Activated naive CD8-positive, alpha-beta T cell treated with anti-CD3 and anti-CD28 coated beads, Interleukin-2, amount 50 U/mL, for 24 hours (primary cell): ENCODE results near the gene PNMA6E.
"Not testable (repeated sequence)": the region's sequence is repeated elsewhere in the genome, so short reads cannot be mapped to it uniquely, and the experiment has no call there.

Experiments used
- ATAC-seq: fragments of 150-1000 bp; cut with Tn5 transposase; one replicate; pipeline ENCODE4 v1.10.0; 2021
- DNase-seq: peaks from one replicate; pipeline ENCODE4 v3.0.0; 2021
- H3K27ac Mint-ChIP-seq: one replicate; pipeline ENCODE4 v1.8.0; 2021; ENCODE audit warnings: mild to moderate bottlenecking, mixed read lengths
- H3K27me3 Mint-ChIP-seq: one replicate; pipeline ENCODE4 v1.8.0; 2021; ENCODE audit warnings: mixed read lengths
- H3K36me3 Mint-ChIP-seq: one replicate; pipeline ENCODE4 v1.8.0; 2021; ENCODE audit warnings: low read depth, mixed read lengths
- H3K4me1 Mint-ChIP-seq: one replicate; pipeline ENCODE4 v1.8.0; 2021; ENCODE audit warnings: mixed read lengths
- H3K4me3 Mint-ChIP-seq: one replicate; pipeline ENCODE4 v1.8.0; 2021; ENCODE audit warnings: mild to moderate bottlenecking, moderate library complexity, mixed read lengths
- H3K9me3 Mint-ChIP-seq: one replicate; pipeline ENCODE4 v1.8.0; 2021; ENCODE audit warnings: mixed read lengths

PNMA6E gene

DNA sequence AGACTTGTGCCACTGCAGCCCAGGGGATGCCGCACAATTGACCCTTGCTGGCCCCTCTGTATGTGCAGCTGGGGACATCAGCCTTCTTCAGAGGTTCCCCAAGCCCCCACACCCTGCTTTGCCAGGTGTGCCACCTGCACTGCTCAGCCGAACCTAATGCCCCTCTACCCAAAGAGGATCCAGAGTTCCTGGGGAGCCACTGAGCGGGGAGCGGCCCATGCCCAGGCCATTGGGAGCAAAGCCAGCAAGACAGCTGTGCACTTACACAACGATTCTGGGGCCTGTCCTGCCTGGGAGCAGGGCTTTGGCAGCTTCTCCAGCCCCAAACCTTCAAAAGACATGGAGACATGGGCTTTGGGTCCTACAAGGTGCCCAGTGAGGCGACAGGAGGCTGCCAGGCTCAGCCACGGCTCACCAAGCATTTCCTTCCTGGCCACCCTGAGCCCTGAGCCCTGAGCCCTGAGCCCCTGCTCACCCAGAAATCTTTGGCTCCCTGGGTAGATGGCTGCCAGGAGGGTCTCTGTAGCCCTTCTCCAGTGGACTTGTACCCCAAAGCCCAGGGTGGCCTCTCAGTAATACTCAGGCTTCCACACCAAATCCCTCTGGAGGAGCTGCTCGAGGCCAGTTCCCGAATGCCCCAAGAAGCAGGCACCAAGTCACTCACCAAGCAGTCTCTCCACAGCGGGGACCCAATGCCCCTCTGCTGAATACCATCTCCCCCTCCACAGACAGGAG is 13.0 kb downstream of the PNMA6E start:
- no peak overlapping the region for H3K4me3 Mint-ChIP-seq
- no peaks in the 10 kb centered on the region for H3K9me3 Mint-ChIP-seq
- H3K27me3 Mint-ChIP-seq: no peaks in the 10 kb centered on the region
- no peak overlapping the region for H3K27ac Mint-ChIP-seq
- no peak for ATAC-seq
- no peaks in the 10 kb centered on the region for H3K36me3 Mint-ChIP-seq
- no peak for DNase-seq
- no peaks in the 10 kb centered on the region for H3K4me1 Mint-ChIP-seq

DNA sequence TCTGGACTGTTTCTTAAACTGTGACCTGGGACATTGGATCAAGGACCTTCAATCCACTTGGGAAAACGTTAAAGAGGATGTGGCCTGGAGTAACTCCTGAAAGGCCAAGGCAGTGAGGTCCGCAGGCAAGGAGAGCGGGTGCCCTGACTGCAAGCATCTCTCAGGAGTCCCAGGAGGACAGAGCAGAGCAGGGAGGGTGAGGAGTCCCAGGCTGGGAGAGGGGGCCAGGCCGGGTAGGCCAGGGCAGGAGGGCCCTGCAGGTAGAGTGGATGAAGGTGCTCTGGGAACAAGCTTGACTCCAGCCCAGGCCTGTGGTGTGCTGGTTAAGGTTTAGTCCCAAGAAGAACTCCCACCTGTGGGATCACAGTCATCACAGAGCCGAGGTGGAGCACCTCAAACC is 13.8 kb downstream of the PNMA6E start:
- H3K4me1 Mint-ChIP-seq: no peaks in the 10 kb centered on the region
- no peaks in the 10 kb centered on the region for H3K27me3 Mint-ChIP-seq
- no peak overlapping the region for H3K4me3 Mint-ChIP-seq
- ATAC-seq (no peak), DNase-seq (no peak)
- H3K9me3 Mint-ChIP-seq: no peaks in the 10 kb centered on the region
- H3K36me3 Mint-ChIP-seq: no peaks in the 10 kb centered on the region
- no peak overlapping the region for H3K27ac Mint-ChIP-seq

DNA sequence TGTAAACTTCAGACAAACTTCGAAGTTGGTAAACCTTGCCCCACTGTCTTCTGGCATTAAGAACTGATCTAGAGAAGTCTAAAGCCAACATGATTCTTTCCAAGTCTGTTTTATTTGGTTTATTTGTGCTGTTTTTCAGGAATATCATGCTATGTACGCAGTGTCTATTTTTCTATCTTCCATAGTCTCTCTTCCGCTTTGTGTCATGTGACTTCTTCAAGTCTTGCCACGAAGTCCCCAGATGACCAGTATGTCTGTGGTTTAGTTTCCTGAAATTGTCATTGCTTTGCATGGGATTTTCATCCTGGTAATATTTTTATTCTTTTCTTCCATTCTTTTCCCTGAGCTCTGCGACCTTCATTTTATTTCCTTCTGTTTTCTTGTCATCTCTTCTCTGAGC is 15.1 kb downstream of the PNMA6E start:
- H3K9me3 Mint-ChIP-seq: no peaks in the 10 kb centered on the region
- DNase-seq: no peak
- no peak overlapping the region for H3K27ac Mint-ChIP-seq
- no peak overlapping the region for H3K4me3 Mint-ChIP-seq
- ATAC-seq: no peak
- no peaks in the 10 kb centered on the region for H3K36me3 Mint-ChIP-seq
- no peaks in the 10 kb centered on the region for H3K27me3 Mint-ChIP-seq
- no peaks in the 10 kb centered on the region for H3K4me1 Mint-ChIP-seq

DNA sequence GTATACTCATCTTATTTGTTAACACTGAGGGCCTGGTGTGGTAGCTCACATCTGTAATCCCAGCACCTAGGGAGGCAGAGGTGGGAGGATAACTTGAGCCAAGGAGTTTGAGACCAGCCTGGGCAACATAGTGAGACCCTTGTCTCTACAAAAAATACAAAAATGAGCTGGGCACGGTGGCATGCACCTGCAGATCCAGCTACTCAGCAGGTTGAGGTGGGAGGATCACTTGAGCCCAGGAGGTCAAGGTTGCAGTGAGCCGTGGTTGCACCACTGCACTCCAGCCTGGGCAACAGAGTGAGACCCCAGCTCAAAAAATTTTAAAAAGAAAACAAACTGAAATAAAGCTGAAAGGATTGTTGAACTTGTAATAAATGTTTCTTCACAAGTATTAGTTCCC is 16.2 kb downstream of the PNMA6E start:
- not testable (repeated sequence) for H3K4me3 Mint-ChIP-seq, H3K36me3 Mint-ChIP-seq, H3K27me3 Mint-ChIP-seq, DNase-seq, H3K9me3 Mint-ChIP-seq, ATAC-seq, H3K4me1 Mint-ChIP-seq, H3K27ac Mint-ChIP-seq

DNA sequence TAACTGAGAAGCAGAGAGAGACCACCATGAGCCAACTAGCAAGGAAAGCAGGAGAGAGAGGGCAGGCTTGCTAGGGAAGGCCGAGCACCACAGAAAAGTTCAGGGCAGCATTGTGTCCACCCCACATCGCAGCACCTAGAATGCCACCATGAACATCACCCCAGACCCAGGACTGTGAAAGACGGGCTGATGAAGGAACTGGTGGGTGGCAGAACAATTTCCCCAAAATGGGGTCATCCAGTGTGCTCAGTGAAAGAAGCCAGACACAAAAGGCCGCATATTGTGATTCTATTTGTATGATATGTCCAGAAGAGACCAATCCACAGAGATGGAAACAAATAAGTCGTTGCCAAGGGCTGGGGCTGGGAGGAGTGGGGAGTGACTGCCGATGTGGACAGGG is 16.8 kb downstream of the PNMA6E start:
- Mint-ChIP-seq H3K4me1 (no peaks in the 10 kb centered on the region), H3K4me3 (no peak overlapping the region), H3K36me3 (no peaks in the 10 kb centered on the region), H3K27ac (no peak overlapping the region), H3K27me3 (no peaks in the 10 kb centered on the region), H3K9me3 (no peaks in the 10 kb centered on the region)
- ATAC-seq (no peak), DNase-seq (no peak)

GRCh38 chrX:153382563-153383482 is 18.3 kb downstream of the PNMA6E start:
- no peak overlapping the region for H3K27ac Mint-ChIP-seq
- H3K9me3 Mint-ChIP-seq: no peaks in the 10 kb centered on the region
- DNase-seq: no peak
- H3K4me1 Mint-ChIP-seq: no peaks in the 10 kb centered on the region
- H3K27me3 Mint-ChIP-seq: no peaks in the 10 kb centered on the region
- no peaks in the 10 kb centered on the region for H3K36me3 Mint-ChIP-seq
- no peak overlapping the region for H3K4me3 Mint-ChIP-seq
- no peak for ATAC-seq

DNA sequence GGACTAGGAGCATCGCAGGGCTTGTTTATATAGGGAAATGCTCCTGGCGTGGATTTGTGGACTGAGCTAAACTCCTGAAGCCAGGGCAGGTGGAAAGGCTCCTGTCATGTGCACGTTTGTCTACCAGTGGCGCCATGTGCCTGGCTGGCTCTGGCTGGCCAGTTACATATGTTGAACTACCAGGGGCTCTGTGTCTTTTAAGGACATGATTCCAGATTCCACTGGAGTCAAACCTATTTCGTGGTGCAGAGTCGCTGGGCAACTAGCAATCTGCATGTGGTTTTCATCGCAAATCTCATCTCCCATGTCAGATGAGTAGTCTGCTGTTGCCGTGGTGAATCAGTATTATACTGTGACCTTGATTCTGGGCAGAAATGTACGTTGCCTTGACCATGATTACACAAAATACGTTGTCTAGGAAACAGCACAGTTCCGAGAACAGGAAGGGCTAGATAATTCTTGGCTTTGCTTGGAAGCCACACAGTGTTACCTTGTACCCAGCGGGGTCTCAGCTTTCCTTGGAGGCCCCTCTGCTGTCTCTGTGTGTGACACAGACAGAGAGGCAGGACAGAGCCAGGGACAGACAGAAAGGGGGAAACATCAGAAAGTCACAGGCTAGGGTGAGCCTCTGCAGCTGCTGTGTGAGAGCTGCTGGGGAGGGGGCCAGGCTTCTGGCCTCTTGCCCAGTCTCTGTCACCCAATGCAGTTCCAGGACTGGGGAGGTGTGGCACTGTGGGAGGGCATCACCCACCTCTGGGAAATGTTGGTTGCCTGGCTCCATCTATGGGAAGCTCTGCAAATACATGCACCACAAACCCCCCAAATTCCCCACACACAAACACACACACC is 19.2 kb downstream of the PNMA6E start:
- H3K27me3 Mint-ChIP-seq: no peaks in the 10 kb centered on the region
- ATAC-seq (peak; percentile 54), DNase-seq (peak; percentile 6)
- H3K4me3 Mint-ChIP-seq: no peak overlapping the region
- H3K27ac Mint-ChIP-seq: no peak overlapping the region
- H3K9me3 Mint-ChIP-seq: no peaks in the 10 kb centered on the region
- no peaks in the 10 kb centered on the region for H3K4me1 Mint-ChIP-seq
- no peaks in the 10 kb centered on the region for H3K36me3 Mint-ChIP-seq

GRCh38 chrX:153380691-153381090 is 20.5 kb downstream of the PNMA6E start:
- no peak overlapping the region for H3K4me3 Mint-ChIP-seq
- no peaks in the 10 kb centered on the region for H3K9me3 Mint-ChIP-seq
- no peaks in the 10 kb centered on the region for H3K27me3 Mint-ChIP-seq
- no peak overlapping the region for H3K27ac Mint-ChIP-seq
- ATAC-seq: no peak
- DNase-seq: no peak
- no peaks in the 10 kb centered on the region for H3K4me1 Mint-ChIP-seq
- no peaks in the 10 kb centered on the region for H3K36me3 Mint-ChIP-seq

DNA sequence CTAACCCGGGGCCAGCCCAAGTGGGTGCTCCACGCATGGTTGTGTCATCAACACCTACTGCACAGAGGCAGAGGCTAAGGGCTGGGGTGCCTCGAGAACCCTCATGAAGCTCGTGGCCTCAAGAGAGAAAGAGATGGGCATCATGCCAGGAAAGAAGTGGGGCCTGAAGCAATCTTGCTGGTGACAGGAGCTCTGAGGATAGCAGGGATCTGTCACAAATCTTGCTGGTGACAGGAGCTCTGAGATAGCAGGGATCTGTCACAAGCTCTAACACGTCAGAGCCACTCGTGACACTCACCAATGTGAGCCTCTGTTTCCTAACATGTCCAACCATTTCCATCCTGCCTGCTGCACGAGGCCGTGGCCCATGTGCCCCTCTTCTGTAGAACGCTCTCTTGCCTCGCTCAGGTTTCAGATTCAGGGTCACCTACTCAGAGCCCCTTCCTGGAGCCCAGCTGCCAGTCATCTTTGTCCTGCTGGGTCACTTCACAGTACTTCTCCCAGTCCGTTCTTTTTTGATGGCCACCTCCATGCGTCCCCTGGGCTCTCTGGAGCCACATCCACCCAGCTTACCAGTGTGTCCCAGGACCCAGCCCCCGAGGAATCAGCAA is 21.1 kb downstream of the PNMA6E start:
- Mint-ChIP-seq H3K27ac (no peak overlapping the region), H3K36me3 (no peaks in the 10 kb centered on the region)

DNA sequence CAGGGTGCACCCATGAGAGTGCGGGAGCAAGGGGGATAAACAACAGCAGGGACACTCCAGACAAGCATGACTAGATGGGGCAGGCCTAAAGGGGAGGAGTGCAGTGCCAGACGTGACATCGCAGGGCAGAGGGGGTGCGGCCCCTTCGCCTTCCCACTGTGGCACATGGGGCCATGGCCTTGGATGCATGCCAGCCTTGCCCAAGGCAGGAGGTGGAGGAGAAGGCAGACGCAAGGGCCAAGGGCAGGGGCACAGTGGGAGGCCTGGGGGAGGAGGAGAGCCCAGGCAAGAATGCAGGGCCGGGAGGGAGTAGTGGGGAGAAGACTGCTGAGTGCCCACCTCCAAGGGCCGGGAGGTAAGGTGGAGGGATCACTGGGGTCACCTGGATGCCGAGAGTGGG is 21.6 kb downstream of the PNMA6E start:
- no peak overlapping the region for H3K4me3 Mint-ChIP-seq
- H3K4me1 Mint-ChIP-seq: no peaks in the 10 kb centered on the region
- no peaks in the 10 kb centered on the region for H3K27me3 Mint-ChIP-seq
- ATAC-seq (no peak), DNase-seq (no peak)
- no peak overlapping the region for H3K27ac Mint-ChIP-seq
- H3K36me3 Mint-ChIP-seq: no peaks in the 10 kb centered on the region
- no peaks in the 10 kb centered on the region for H3K9me3 Mint-ChIP-seq

More for the DNA sequence above, 21.1 kb downstream of the PNMA6E start:
- DNase-seq (no peak), ATAC-seq (no peak)
- Mint-ChIP-seq H3K27me3 (no peaks in the 10 kb centered on the region), H3K4me1 (no peaks in the 10 kb centered on the region), H3K4me3 (no peak overlapping the region), H3K9me3 (no peaks in the 10 kb centered on the region)

GRCh38 chrX:153378607-153379006 is 22.5 kb downstream of the PNMA6E start:
- Mint-ChIP-seq H3K27ac (no peak overlapping the region), H3K36me3 (no peaks in the 10 kb centered on the region), H3K4me1 (no peaks in the 10 kb centered on the region), H3K27me3 (no peaks in the 10 kb centered on the region), H3K4me3 (no peak overlapping the region), H3K9me3 (no peaks in the 10 kb centered on the region)
- ATAC-seq: no peak
- no peak for DNase-seq

DNA sequence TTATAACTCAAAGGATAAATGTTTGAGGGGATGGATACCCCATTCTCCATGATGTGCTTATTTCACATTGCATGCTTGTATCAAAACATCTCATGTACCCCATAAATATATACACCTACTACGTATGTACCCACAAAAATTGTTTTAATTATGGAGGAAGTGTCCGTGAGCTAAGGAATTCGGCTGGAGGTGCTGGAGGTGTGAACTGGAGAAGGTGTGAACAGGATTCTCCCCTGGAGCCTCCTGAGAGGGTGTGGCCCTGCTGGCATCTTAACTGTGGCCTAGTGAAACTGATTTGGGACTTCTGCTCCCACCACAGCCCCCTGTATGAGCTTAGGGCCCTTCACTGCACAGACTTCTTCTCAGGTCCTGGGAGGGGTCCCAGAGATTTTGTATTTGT is 23.4 kb downstream of the PNMA6E start:
- no peak overlapping the region for H3K4me3 Mint-ChIP-seq
- H3K36me3 Mint-ChIP-seq: no peaks in the 10 kb centered on the region
- H3K9me3 Mint-ChIP-seq: no peaks in the 10 kb centered on the region
- H3K4me1 Mint-ChIP-seq: no peaks in the 10 kb centered on the region
- H3K27me3 Mint-ChIP-seq: no peaks in the 10 kb centered on the region
- ATAC-seq (no peak), DNase-seq (no peak)
- H3K27ac Mint-ChIP-seq: no peak overlapping the region

- no peak overlapping the region for H3K27ac Mint-ChIP-seq
- no peaks in the 10 kb centered on the region for H3K36me3 Mint-ChIP-seq
- H3K9me3 Mint-ChIP-seq: no peaks in the 10 kb centered on the region
- DNase-seq: no peak
- no peaks in the 10 kb centered on the region for H3K27me3 Mint-ChIP-seq
- peaks cover 1% of the 10 kb centered on the region for H3K4me1 Mint-ChIP-seq
- H3K4me3 Mint-ChIP-seq: no peak overlapping the region
- no peak for ATAC-seq
Observed at GRCh38 chrX:153375571-153375970, 25.6 kb downstream of the PNMA6E start.

GRCh38 chrX:153374426-153374825 is 26.7 kb downstream of the PNMA6E start:
- no peaks in the 10 kb centered on the region for H3K9me3 Mint-ChIP-seq
- H3K4me3 Mint-ChIP-seq: no peak overlapping the region
- H3K27ac Mint-ChIP-seq: no peak overlapping the region

More at GRCh38 chrX:153374426-153374825, 26.7 kb downstream of the PNMA6E start:
- Mint-ChIP-seq H3K27me3 (peaks cover 2% of the 10 kb centered on the region), H3K4me1 (peaks cover 4% of the 10 kb centered on the region), H3K36me3 (no peaks in the 10 kb centered on the region)
- no peak for ATAC-seq
- DNase-seq: no peak
